ENCODE results near the gene TSHZ1.

DNA sequence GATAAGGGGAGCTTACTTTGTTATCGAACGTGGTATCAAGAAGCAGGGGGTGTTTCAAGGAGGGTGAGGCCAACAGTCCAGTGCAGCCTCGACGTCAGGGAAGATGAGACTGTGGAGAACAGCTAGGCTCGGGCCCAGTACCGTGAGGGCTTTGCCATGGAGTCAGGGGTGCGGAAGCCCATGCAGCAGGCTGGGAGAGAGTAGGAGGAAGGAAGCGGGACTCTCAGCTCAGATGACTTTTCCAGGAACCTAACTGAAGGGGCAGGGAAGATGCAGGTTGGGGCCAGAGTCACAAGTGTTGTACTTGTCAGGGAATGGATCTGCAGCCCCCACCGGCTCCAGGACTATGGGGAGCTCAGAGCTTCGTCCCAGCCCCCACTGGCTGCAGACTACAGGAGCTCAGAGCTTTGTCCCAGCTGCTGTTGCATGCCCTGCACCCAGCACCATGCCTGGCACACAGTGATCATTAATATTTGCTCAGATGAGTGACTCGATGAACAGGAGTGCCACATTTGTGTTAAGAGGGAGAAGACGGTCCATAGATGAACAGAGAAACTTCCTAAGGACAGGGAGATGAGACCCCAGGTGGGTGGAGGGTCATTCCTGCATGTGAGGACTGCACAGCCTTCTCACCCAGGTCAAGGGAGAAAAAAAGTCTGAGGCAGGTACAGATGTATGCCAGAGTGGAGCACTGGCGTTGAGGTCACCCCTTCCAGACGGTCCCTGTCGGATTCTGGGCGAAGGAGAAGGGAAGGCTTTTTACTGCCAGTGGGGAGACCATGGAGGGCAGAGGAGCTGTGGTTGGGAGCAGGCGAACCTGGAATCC is 38.1 kb upstream of the TSHZ1 start:
- TF ChIP-seq CTCF (conservative IDR thresholded peaks at IDR 0.05) (no peak), EZH2 (IDR thresholded peaks at IDR 0.05; ENCODE audit: low read depth) (no peak)

All from PC-9 (cell line).